ENCODE data around the gene VRK3. TPM values are rescaled to one million over a fixed set of nuclear protein-coding genes. Genes with fewer than 3 reads are reported as not detected.
"Not testable (repeated sequence)": the region's sequence is repeated elsewhere in the genome, so short reads cannot be mapped to it uniquely, and the experiment has no call there.

VRK3 gene
- total RNA-seq, 1 donor from 2014 or later = 60.8 TPM

DNA sequence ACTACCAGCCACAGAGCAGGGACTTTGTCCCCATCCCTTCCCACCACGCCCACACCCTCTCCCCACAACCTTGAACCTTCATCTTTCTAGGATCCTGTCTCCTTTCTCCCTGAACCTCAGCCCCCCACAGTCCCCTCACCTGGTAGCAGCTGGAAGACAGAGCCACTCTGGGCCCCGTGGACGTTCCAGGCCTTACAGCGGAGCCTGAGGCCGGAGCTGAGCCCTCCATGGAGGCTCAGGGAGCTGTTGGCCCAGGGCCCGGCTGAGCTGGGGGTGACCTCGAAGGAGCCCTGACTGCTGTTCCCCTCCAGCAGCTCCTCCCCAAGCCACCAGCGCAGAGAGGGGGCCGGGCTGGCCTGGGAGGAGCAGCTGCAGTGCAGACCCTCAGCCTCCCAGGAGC is 67.0 kb downstream of the VRK3 start:
- H3K27me3 Mint-ChIP-seq (ENCODE audit: low read depth) = peaks cover 13% of the 10 kb centered on the region
- intact Hi-C loops (cut with micrococcal nuclease); H3K36me3 Mint-ChIP-seq (ENCODE audit: low read depth); H3K4me3 Mint-ChIP-seq (ENCODE audit: low read depth); DNase-seq (ENCODE audit: low spot score); H3K4me1 Mint-ChIP-seq (ENCODE audit: low read depth); H3K27ac Mint-ChIP-seq; H3K9me3 Mint-ChIP-seq: not testable (repeated sequence)

DNA sequence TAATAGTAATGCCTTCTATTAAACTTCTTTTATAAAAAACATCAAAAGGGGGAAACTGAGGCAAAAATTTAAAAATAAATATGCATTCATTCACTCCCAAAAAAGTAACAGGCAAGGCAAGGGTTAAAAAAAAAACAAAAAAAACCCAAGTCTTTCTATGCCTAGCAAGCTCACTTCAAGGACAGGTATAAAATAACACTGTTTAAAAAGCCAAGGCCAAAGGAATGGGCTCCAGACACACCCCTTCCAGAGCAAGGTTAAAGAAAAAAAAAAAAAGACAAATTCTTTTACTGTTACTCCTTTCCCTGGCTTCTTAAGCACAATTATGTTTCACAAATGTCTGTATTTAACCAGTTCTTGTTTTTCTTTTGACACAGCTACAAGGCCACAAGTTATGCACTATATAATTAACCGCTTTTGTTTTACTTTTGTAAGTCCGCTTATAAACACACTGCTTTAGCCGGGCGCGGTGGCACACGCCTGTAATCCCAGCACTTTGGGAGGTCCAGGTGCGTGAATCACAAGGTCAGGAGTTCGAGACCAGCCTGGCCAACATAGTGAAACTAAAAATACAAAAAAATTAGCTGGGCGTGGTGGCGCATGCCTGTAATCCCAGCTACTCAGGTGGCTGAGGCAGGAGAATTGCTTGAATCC is 67.8 kb downstream of the VRK3 start:
- peaks cover 6% of the 10 kb centered on the region for H3K4me1 Mint-ChIP-seq (ENCODE audit: low read depth)
- no peaks in the 10 kb centered on the region for H3K9me3 Mint-ChIP-seq
- H3K27ac Mint-ChIP-seq = no peak overlapping the region
- H3K4me3 Mint-ChIP-seq (ENCODE audit: low read depth) = no peak overlapping the region
- peaks cover 13% of the 10 kb centered on the region for H3K27me3 Mint-ChIP-seq (ENCODE audit: low read depth)
- intact Hi-C loops (cut with micrococcal nuclease) = no loop called here
- no peak for DNase-seq (ENCODE audit: low spot score)
- H3K36me3 Mint-ChIP-seq (ENCODE audit: low read depth) = no peaks in the 10 kb centered on the region

DNA sequence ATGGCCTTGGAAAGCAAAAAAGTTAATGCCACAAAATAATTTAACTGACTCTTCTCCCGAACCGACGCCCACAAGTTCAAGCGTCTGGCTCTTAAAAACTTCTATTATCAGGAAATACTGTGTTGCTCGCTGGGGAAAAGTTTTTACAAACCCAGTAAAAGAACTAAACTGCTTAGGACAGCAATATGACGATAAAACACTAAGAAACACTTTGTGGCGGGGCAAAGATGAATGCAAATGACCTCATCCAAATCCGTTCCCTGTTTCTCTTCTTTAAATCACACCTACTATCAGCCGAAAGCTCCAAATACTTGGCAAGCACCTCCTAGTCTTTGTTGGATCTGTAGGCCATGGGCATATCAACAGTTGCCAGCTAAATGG is 69.1 kb downstream of the VRK3 start:
- Mint-ChIP-seq H3K4me1 (ENCODE audit: low read depth) (peaks cover 6% of the 10 kb centered on the region), H3K27ac (no peak overlapping the region), H3K9me3 (no peaks in the 10 kb centered on the region), H3K4me3 (ENCODE audit: low read depth) (no peak overlapping the region), H3K27me3 (ENCODE audit: low read depth) (peaks cover 13% of the 10 kb centered on the region), H3K36me3 (ENCODE audit: low read depth) (no peaks in the 10 kb centered on the region)
- no peak for DNase-seq (ENCODE audit: low spot score)
- intact Hi-C loops (cut with micrococcal nuclease) = no loop called here

DNA sequence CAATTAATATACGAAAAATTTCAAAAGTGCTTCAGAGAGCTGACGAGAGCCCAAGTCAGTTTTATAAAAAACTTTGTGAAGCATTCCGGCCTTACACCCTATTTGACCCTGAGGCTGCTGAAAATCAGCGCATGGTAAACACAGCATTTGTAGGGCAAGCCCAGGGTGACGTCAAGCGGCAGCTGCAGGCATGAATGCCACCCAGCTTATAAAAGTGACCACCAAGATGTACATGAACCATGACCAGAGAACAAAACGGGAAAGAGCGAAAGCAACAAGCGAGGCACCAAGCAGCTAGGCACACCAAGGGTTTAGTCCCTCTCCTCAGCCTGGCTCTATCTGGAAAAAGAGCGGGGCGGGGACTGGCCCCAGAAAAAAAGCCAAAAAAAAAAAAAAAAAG is 70.2 kb downstream of the VRK3 start:
- peaks cover 6% of the 10 kb centered on the region for H3K4me1 Mint-ChIP-seq (ENCODE audit: low read depth)
- H3K9me3 Mint-ChIP-seq = no peaks in the 10 kb centered on the region
- no peak overlapping the region for H3K4me3 Mint-ChIP-seq (ENCODE audit: low read depth)
- peaks cover 13% of the 10 kb centered on the region for H3K27me3 Mint-ChIP-seq (ENCODE audit: low read depth)
- no peaks in the 10 kb centered on the region for H3K36me3 Mint-ChIP-seq (ENCODE audit: low read depth)
- DNase-seq (ENCODE audit: low spot score) = no peak
- H3K27ac Mint-ChIP-seq = no peak overlapping the region
- intact Hi-C loops (cut with micrococcal nuclease) = no loop called here

DNA sequence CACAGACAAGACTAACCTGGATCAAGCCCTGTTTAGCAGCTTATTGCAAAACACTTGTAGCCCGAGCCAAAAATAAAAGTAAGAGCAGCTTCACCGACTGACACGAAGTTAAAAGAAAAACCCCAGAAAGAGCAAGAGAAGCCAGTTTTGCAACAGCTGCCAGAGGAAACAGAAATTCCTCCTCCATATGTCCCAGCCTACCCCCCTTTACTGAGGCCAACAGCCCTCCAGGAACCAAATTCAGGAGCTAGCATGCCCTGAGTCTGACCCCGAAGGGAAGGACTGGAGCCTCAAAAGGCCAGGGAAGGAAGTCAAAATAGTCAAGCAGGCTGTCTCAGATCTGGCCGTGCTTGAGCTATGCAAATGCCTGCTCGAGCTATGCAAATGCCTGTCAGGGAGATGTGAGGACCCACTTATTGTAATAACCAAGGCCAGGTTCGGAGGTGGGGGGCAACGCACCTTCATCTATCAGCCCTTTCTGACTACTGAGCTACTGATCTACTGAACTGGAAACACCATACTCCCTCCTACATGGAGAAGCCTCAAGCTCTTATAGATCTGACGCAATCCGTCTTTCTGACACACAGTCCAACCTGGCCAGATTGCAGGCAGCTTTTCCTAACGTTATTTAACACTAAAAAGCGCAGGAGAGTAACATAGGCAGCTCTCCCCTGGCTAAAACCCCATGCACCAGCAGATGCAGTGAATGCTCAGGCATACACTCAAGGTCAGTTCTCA is 70.9 kb downstream of the VRK3 start:
- H3K27ac Mint-ChIP-seq = no peak overlapping the region
- H3K4me1 Mint-ChIP-seq (ENCODE audit: low read depth) = peaks cover 6% of the 10 kb centered on the region
- H3K4me3 Mint-ChIP-seq (ENCODE audit: low read depth) = no peak overlapping the region
- intact Hi-C loops (cut with micrococcal nuclease) = no loop called here
- no peak for DNase-seq (ENCODE audit: low spot score)
- no peaks in the 10 kb centered on the region for H3K9me3 Mint-ChIP-seq
- H3K36me3 Mint-ChIP-seq (ENCODE audit: low read depth) = no peaks in the 10 kb centered on the region
- H3K27me3 Mint-ChIP-seq (ENCODE audit: low read depth) = peaks cover 13% of the 10 kb centered on the region

DNA sequence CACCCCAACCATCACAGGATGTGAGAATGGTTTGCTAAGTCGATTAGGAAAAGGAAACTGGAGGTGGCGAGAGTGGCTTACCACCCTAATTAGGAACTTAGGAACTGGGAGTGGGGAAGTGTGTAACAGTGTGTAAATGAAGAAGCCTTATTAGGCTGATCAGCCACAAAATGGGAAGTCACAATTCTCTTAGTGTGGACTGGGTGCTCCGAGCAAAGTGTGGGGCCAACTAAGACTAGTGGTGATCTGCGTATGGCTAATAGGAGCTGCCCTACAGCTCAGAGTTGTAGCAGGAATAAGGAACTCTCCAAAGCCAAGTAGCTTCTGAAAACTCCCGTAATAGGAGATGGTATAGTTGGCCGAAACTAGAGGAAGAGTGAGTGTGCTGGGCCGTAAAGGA is 71.8 kb downstream of the VRK3 start:
- H3K27me3 Mint-ChIP-seq (ENCODE audit: low read depth) = peaks cover 13% of the 10 kb centered on the region
- no peaks in the 10 kb centered on the region for H3K9me3 Mint-ChIP-seq
- DNase-seq (ENCODE audit: low spot score) = no peak
- no peak overlapping the region for H3K27ac Mint-ChIP-seq
- no peaks in the 10 kb centered on the region for H3K36me3 Mint-ChIP-seq (ENCODE audit: low read depth)
- peaks cover 6% of the 10 kb centered on the region for H3K4me1 Mint-ChIP-seq (ENCODE audit: low read depth)
- intact Hi-C loops (cut with micrococcal nuclease) = no loop called here
- H3K4me3 Mint-ChIP-seq (ENCODE audit: low read depth) = no peak overlapping the region

DNA sequence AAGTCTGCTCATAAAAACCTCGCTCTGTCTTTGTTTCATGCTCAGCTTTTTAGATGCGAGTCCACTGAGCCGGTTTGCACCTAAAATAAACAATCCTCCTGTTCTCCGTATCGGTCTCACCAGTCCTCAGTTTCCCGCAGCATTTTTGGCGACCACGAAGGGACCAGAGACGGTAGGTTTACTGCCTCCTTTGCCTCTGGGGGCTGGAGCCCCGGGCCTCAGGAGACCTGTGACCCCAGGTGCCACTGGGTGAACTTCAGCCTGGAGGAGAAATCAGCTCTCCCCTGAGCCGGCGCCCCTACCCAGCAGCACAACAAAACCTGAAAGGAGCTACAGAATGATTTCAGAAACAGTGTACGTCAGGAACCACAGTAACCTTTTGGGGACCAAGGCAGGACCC is 72.3 kb downstream of the VRK3 start:
- DNase-seq (ENCODE audit: low spot score) = no peak
- Mint-ChIP-seq H3K4me3 (ENCODE audit: low read depth) (no peak overlapping the region), H3K9me3 (no peaks in the 10 kb centered on the region), H3K36me3 (ENCODE audit: low read depth) (no peaks in the 10 kb centered on the region), H3K27me3 (ENCODE audit: low read depth) (peaks cover 13% of the 10 kb centered on the region), H3K4me1 (ENCODE audit: low read depth) (peaks cover 6% of the 10 kb centered on the region), H3K27ac (no peak overlapping the region)
- intact Hi-C loops (cut with micrococcal nuclease) = no loop called here

DNA sequence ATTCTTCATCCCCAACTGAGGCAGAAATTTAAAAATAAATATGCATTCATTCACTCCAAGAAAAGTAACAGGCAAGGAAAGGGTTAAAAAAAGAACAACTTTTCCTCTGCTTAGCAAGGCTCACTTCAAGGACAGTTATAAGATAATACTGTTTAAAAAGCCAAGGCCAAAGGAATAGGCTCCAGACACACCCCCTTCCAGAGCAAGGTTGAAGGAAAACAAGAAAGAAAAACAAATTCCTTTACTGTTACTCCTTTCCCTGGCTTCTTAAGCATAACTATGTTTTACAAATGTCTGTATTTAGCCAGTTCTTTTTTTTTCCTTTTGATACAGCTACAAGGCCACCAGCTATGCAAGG is 72.7 kb downstream of the VRK3 start:
- Mint-ChIP-seq H3K27ac (no peak overlapping the region), H3K36me3 (ENCODE audit: low read depth) (no peaks in the 10 kb centered on the region), H3K4me1 (ENCODE audit: low read depth) (peaks cover 6% of the 10 kb centered on the region), H3K27me3 (ENCODE audit: low read depth) (peaks cover 13% of the 10 kb centered on the region), H3K4me3 (ENCODE audit: low read depth) (no peak overlapping the region), H3K9me3 (no peaks in the 10 kb centered on the region)
- intact Hi-C loops (cut with micrococcal nuclease) = no loop called here
- no peak for DNase-seq (ENCODE audit: low spot score)

DNA sequence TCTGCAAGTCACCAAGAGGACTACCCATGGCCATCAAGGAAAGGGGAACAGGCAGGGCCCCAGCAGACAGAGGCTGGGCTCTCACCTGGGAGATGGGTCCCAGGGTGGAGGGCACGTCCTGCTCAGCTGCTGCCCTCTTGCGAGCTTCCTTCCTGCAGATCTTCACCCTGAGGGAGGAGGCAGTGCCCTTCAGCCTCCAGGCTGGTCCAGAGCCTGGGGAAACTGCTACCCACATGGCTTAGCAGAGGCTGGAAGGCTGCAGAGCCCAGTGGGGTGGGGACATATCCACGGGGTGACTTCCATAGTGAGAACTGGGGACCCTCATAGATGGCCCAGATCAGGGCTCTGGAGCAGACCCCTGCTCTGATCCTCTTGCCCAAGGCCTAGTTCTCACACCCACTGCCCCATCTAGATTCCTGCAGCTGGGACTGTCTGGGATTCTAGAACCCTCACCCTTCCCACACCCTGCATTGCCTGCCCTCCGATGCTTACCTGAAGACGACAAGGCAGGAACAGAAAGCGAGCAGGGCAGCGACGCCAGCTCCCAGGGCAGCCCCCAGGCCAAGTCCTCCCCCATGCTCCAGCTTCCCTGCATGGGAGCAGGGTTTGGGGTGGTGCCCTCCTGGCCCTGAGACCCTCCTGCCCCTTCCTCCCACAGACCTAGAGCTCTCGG is 73.2 kb downstream of the VRK3 start:
- no peaks in the 10 kb centered on the region for H3K9me3 Mint-ChIP-seq
- no peak overlapping the region for H3K27ac Mint-ChIP-seq
- intact Hi-C loops (cut with micrococcal nuclease) = no loop called here
- peaks cover 13% of the 10 kb centered on the region for H3K27me3 Mint-ChIP-seq (ENCODE audit: low read depth)
- no peak overlapping the region for H3K4me3 Mint-ChIP-seq (ENCODE audit: low read depth)
- no peaks in the 10 kb centered on the region for H3K36me3 Mint-ChIP-seq (ENCODE audit: low read depth)
- DNase-seq (ENCODE audit: low spot score) = no peak
- H3K4me1 Mint-ChIP-seq (ENCODE audit: low read depth) = peaks cover 6% of the 10 kb centered on the region

DNA sequence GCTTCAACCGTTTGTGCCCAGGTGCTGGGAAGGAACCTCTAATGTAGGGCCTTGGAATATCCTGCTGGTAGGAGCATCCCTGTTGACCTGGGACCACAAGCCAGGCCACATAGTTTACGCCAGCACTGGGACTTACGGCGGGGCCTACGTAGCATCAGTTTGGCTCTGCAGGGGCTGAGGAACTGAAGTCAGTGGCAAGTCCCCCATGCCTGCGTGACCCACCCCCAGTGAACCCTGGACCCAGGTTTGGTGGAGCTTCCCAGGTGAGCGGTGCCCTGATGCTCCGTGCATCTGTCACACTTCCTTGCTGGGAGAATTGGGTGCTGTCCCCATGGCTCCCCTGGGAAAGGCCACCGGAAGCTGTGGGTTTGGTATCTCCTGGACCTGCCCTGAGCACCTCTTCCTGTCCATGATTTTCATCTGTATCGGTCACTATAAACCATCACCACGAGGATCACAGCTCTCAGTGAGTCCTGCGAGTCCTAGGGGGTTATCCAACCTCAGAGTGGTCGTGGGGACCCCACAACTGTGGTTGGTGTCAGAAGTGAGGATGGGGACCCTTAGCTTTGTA is 74.1 kb downstream of the VRK3 start:
- intact Hi-C loops (cut with micrococcal nuclease) = no loop called here
- no peaks in the 10 kb centered on the region for H3K36me3 Mint-ChIP-seq (ENCODE audit: low read depth)
- peaks cover 6% of the 10 kb centered on the region for H3K4me1 Mint-ChIP-seq (ENCODE audit: low read depth)
- no peaks in the 10 kb centered on the region for H3K9me3 Mint-ChIP-seq
- DNase-seq (ENCODE audit: low spot score) = no peak
- H3K27ac Mint-ChIP-seq = no peak overlapping the region
- no peak overlapping the region for H3K4me3 Mint-ChIP-seq (ENCODE audit: low read depth)
- H3K27me3 Mint-ChIP-seq (ENCODE audit: low read depth) = peaks cover 13% of the 10 kb centered on the region

DNA sequence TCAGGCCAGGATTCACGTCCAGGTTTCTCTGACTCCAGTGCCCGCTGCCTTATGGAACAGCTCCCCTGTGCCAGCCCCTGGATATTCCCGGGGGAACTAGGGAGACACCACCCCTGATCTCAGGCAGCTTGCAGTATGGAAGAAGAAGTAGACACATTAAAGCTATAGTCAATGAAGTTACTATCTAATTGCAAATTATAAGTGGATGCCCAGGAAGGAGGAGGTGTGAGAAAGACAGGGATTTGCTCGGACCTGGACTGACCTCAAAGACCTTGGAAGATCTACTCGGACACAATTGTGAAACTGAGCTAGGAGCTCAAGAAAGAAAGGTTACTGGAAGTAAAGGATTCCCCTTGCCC is 74.6 kb downstream of the VRK3 start:
- DNase-seq (ENCODE audit: low spot score) = no peak
- Mint-ChIP-seq H3K27ac (no peak overlapping the region), H3K36me3 (ENCODE audit: low read depth) (no peaks in the 10 kb centered on the region), H3K4me1 (ENCODE audit: low read depth) (peaks cover 6% of the 10 kb centered on the region), H3K27me3 (ENCODE audit: low read depth) (peaks cover 13% of the 10 kb centered on the region), H3K4me3 (ENCODE audit: low read depth) (no peak overlapping the region), H3K9me3 (no peaks in the 10 kb centered on the region)
- intact Hi-C loops (cut with micrococcal nuclease) = no loop called here

DNA sequence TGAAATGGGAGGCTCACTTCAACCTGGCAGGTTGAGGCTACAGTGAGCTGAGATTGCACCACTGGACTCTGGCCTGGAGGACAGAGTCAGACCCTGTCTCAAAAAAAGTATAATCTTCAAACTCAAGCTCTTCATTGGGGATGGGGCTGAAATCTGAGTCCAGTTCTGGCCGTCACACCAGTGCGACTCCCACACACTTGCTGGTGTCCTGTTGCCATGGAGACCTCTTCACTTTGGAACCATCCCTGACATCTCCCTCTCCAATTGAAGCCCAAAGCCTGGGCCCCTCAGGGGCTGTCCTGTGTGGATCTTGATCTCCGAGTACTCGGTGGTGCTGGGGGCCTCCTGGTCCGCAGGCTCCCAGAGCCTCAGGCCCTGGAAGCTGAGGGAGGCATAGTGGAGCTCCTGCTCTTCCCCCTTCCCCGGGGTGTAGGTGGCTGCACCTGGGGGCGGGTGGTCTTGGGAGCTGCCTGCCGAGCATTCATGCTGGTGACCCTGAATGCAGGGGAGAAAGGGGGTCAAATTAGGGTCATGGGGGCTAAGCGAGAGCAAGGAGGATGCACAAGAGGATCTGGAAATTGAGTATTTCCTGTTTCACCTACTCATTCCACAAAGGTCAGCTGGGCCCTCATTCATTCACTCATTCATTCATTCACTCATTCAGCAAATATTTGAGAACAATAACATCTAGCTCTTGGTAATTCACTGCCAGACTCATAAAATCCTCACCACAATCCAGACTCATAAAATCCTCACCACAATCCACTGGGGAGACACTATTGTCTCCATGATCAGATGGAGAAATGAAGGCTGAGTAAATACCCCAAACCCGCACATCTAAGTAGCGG is 75.2 kb downstream of the VRK3 start:
- peaks cover 6% of the 10 kb centered on the region for H3K4me1 Mint-ChIP-seq (ENCODE audit: low read depth)
- no peak overlapping the region for H3K4me3 Mint-ChIP-seq (ENCODE audit: low read depth)
- intact Hi-C loops (cut with micrococcal nuclease) = no loop called here
- no peak for DNase-seq (ENCODE audit: low spot score)
- no peaks in the 10 kb centered on the region for H3K36me3 Mint-ChIP-seq (ENCODE audit: low read depth)
- no peak overlapping the region for H3K27ac Mint-ChIP-seq
- peaks cover 13% of the 10 kb centered on the region for H3K27me3 Mint-ChIP-seq (ENCODE audit: low read depth)
- peaks cover 6% of the 10 kb centered on the region for H3K9me3 Mint-ChIP-seq

All from activated T-helper 2 cell treated with anti-CD3 and anti-CD28 coated beads, Interferon-gamma antibody, Interleukin-2, Interleukin-4, amounts not matched to agents 10 μg/mL and 5 μg/mL and 100 μg/mL, durations not matched to agents 14 hours and 24 hours and 36 hours (primary cell).